Gastrocnemius medialis (tissue), 4 donors: ENCODE measurements around the gene CEP55.

ENCODE experiments used
- POLR2A ChIP-seq, 2 donors: fragments of 450-650 bp; IDR thresholded peaks; one replicate each; pipeline ENCODE4 v1.6.1; 2017; ENCODE audit warnings: antibody characterized with exemption in 2 of 2, mild to moderate bottlenecking in 2 of 2, moderate library complexity in 2 of 2
- TF ChIP-seq, protein P1 (sequence below), 5 experiments: fragments of 450-650 bp in 3 of 5; fragments of 200-600 bp in 2 of 5; sonication (generic) in 2 of 5; IDR thresholded peaks in 4 of 5; conservative IDR thresholded peaks in 1 of 5; 1 replicate in 4 of 5; 2 replicates in 1 of 5; pipeline ENCODE4 v1.5.1; 2016 to 2019; ENCODE audit warnings: antibody characterized with exemption in 5 of 5, mild to moderate bottlenecking in 3 of 5, moderate library complexity in 3 of 5

DNA sequence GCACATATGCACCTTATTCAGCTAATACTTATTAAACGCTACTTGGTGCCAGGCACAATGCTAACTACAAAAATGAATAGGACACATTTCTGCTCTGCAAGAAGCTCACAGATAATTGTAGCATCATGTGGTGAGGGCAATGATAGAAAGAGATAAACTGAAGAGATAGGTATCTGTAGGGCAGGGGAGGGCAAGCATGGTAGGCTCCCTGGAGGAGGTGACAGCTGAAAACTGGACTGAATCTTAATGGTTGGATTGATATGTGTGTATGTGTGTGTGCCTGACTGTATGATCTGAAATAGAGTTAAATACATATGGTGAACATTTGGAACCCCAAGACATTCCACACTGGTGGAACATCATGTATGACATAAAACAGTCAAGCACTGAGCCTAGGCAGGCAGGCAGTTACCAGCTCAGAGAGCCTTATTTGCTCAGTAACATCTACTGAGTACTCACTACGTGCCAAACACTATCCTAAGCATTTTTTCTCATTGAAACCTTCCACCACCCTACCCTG is 4.8 kb upstream of the CEP55 start:
- TF ChIP-seq, protein P1, sequence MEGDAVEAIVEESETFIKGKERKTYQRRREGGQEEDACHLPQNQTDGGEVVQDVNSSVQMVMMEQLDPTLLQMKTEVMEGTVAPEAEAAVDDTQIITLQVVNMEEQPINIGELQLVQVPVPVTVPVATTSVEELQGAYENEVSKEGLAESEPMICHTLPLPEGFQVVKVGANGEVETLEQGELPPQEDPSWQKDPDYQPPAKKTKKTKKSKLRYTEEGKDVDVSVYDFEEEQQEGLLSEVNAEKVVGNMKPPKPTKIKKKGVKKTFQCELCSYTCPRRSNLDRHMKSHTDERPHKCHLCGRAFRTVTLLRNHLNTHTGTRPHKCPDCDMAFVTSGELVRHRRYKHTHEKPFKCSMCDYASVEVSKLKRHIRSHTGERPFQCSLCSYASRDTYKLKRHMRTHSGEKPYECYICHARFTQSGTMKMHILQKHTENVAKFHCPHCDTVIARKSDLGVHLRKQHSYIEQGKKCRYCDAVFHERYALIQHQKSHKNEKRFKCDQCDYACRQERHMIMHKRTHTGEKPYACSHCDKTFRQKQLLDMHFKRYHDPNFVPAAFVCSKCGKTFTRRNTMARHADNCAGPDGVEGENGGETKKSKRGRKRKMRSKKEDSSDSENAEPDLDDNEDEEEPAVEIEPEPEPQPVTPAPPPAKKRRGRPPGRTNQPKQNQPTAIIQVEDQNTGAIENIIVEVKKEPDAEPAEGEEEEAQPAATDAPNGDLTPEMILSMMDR (IDR thresholded peaks at IDR 0.05 in 4 of 5, conservative IDR thresholded peaks at IDR 0.05 in 1 of 5): no peak
- TF ChIP-seq POLR2A (IDR thresholded peaks at IDR 0.05): no peak
